DND-41 (cell line): ENCODE data around the gene CAB39L.

Experiments used
- ATAC-seq: fragments of 200-7000 bp; cut with Tn5 transposase; 3 replicates; pipeline ENCODE4 v1.9.1; 2021; ENCODE audit warnings: low read depth; ENCODE audit not compliant: insufficient read depth
- DNase-seq: peaks from one replicate; pipeline ENCODE4 v3.0.0-alpha.2; 2020
- H2AFZ ChIP-seq: 2 replicates; pipeline ENCODE4 v1.6.0; 2012; ENCODE audit warnings: low read depth, low read length
- H3K27ac ChIP-seq: 2 replicates; pipeline ENCODE4 v1.5.1; 2012; ENCODE audit warnings: low read length, inconsistent platforms
- H3K27me3 ChIP-seq: fragments of 200-600 bp; sonication (generic); 2 replicates; pipeline ENCODE4 v1.6.0; 2012; ENCODE audit warnings: low read length, mild to moderate bottlenecking, inconsistent platforms; ENCODE audit not compliant: insufficient read depth, poor library complexity
- H3K36me3 ChIP-seq: 2 replicates; pipeline ENCODE4 v1.5.1; 2012; ENCODE audit warnings: low read length, inconsistent platforms; ENCODE audit not compliant: insufficient read depth
- H3K4me1 ChIP-seq: 2 replicates; pipeline ENCODE4 v1.5.1; 2012; ENCODE audit warnings: mild to moderate bottlenecking, low read length; ENCODE audit not compliant: insufficient read depth
- H3K4me2 ChIP-seq: 2 replicates; pipeline ENCODE4 v1.6.0; 2012; ENCODE audit warnings: mild to moderate bottlenecking, moderate library complexity, low read length, inconsistent platforms; ENCODE audit not compliant: insufficient read depth
- H3K4me3 ChIP-seq, 2 experiments: fragments of 200-600 bp in 1 of 2; shearing (Covaris generic) in 1 of 2; 2 replicates each; pipeline ENCODE4 v1.5.1; 2012 to 2016; ENCODE audit warnings: inconsistent platforms in 2 of 2, low read length in 2 of 2, mild to moderate bottlenecking in 2 of 2, low read depth in 1 of 2, moderate library complexity in 1 of 2
- H3K79me2 ChIP-seq: 2 replicates; pipeline ENCODE4 v1.6.0; 2012; ENCODE audit warnings: low read length, inconsistent platforms; ENCODE audit not compliant: insufficient read depth
- H3K9ac ChIP-seq: 2 replicates; pipeline ENCODE4 v1.6.0; 2012; ENCODE audit warnings: low read depth, mild to moderate bottlenecking, inconsistent platforms, low read length, moderate library complexity
- H3K9me3 ChIP-seq: 2 replicates; pipeline ENCODE4 v1.5.1; 2012; ENCODE audit warnings: low read length, moderate library complexity, mild to moderate bottlenecking, inconsistent platforms; ENCODE audit not compliant: insufficient read depth, severe bottlenecking
- H4K20me1 ChIP-seq: 2 replicates; pipeline ENCODE4 v1.6.0; 2012; ENCODE audit warnings: low read length; ENCODE audit not compliant: insufficient read depth
- CTCF ChIP-seq: IDR thresholded peaks from 2 replicates; pipeline ENCODE4 v1.5.1; 2012; ENCODE audit warnings: borderline replicate concordance, low read length, moderate library complexity, mild to moderate bottlenecking; ENCODE audit not compliant: poor library complexity, severe bottlenecking; ENCODE audit errors: extremely low read depth
- EZH2 ChIP-seq: IDR thresholded peaks from 3 replicates; pipeline ENCODE4 v1.6.1; 2012; ENCODE audit warnings: borderline replicate concordance, low read depth, mild to moderate bottlenecking, moderate library complexity, low read length, inconsistent platforms; ENCODE audit not compliant: severe bottlenecking

The CAB39L gene

GRCh38 chr13:49464621-49465325, 20.9 kb upstream of the CAB39L start:
- no peaks in the 10 kb centered on the region for H3K4me1 ChIP-seq
- peaks cover 50% of the 10 kb centered on the region for H3K36me3 ChIP-seq
- no peak overlapping the region for H2AFZ ChIP-seq
- no peaks in the 10 kb centered on the region for H3K79me2 ChIP-seq
- ATAC-seq = no peak
- DNase-seq = no peak
- H3K27me3 ChIP-seq = no peaks in the 10 kb centered on the region
- no peak overlapping the region for H3K4me3 ChIP-seq
- no peak for TF ChIP-seq CTCF
- no peak for TF ChIP-seq EZH2
- no peaks in the 10 kb centered on the region for H4K20me1 ChIP-seq
- H3K9me3 ChIP-seq = peaks cover 22% of the 10 kb centered on the region
- H3K9ac ChIP-seq = no peak overlapping the region
- no peak overlapping the region for H3K27ac ChIP-seq
- no peak overlapping the region for H3K4me2 ChIP-seq

- Histone ChIP-seq H4K20me1 (no peaks in the 10 kb centered on the region), H3K4me3 (no peak overlapping the region)
- ATAC-seq = no peak
Observed at GRCh38 chr13:49464085-49464484, 20.2 kb upstream of the CAB39L start.

GRCh38 chr13:49459580-49459979, 15.7 kb upstream of the CAB39L start:
- H3K36me3 ChIP-seq = peaks cover 39% of the 10 kb centered on the region
- peaks cover 22% of the 10 kb centered on the region for H3K9me3 ChIP-seq
- no peaks in the 10 kb centered on the region for H3K27me3 ChIP-seq
- TF ChIP-seq EZH2 = no peak
- no peak for TF ChIP-seq CTCF
- peaks cover 6% of the 10 kb centered on the region for H3K4me1 ChIP-seq
- no peaks in the 10 kb centered on the region for H4K20me1 ChIP-seq
- no peak for ATAC-seq
- H3K27ac ChIP-seq = no peak overlapping the region
- no peak overlapping the region for H3K4me3 ChIP-seq
- no peak overlapping the region for H3K9ac ChIP-seq
- no peak overlapping the region for H2AFZ ChIP-seq
- no peak for DNase-seq
- no peak overlapping the region for H3K4me2 ChIP-seq
- no peaks in the 10 kb centered on the region for H3K79me2 ChIP-seq

More at GRCh38 chr13:49464085-49464484, 20.2 kb upstream of the CAB39L start:
- no peak overlapping the region for H3K27ac ChIP-seq
- no peak overlapping the region for H3K4me2 ChIP-seq
- H3K9me3 ChIP-seq = peaks cover 22% of the 10 kb centered on the region
- H2AFZ ChIP-seq = no peak overlapping the region
- no peaks in the 10 kb centered on the region for H3K27me3 ChIP-seq
- no peaks in the 10 kb centered on the region for H3K4me1 ChIP-seq
- H3K36me3 ChIP-seq = peaks cover 50% of the 10 kb centered on the region
- H3K9ac ChIP-seq = no peak overlapping the region
- TF ChIP-seq CTCF (no peak), EZH2 (no peak)
- no peak for DNase-seq
- no peaks in the 10 kb centered on the region for H3K79me2 ChIP-seq
